Mesenchymal stem cell (in vitro differentiated cells and primary cell): ENCODE results near the gene ETS1.

Experiments
- DNase-seq: peaks from one replicate; pipeline ENCODE4 v3.0.0-alpha.2; 2013
- H2AFZ ChIP-seq: one replicate; pipeline ENCODE4 v1.6.1; 2013; ENCODE audit warnings: low read depth, mild to moderate bottlenecking, control low read depth, inconsistent platforms, low read length, moderate library complexity
- H2AK5ac ChIP-seq: 2 replicates; pipeline ENCODE4 v1.6.1; 2013; ENCODE audit warnings: low read length, moderate library complexity, mild to moderate bottlenecking, inconsistent platforms; ENCODE audit not compliant: severe bottlenecking
- H2BK120ac ChIP-seq: one replicate; pipeline ENCODE4 v1.6.1; 2013; ENCODE audit warnings: low read depth, mild to moderate bottlenecking, inconsistent platforms, low read length, moderate library complexity
- H2BK12ac ChIP-seq, 2 experiments: one replicate each; pipeline ENCODE4 v1.6.1; 2013; ENCODE audit warnings: inconsistent platforms in 2 of 2, low read length in 2 of 2, mild to moderate bottlenecking in 2 of 2, moderate library complexity in 2 of 2, control low read depth in 1 of 2
- H2BK15ac ChIP-seq: one replicate; pipeline ENCODE4 v1.6.1; 2013; ENCODE audit warnings: mild to moderate bottlenecking, low read depth, inconsistent platforms; ENCODE audit not compliant: poor library complexity, severe bottlenecking
- H2BK5ac ChIP-seq: 2 replicates; pipeline ENCODE4 v1.6.1; 2013; ENCODE audit warnings: low read depth, mild to moderate bottlenecking, low read length, control low read depth, inconsistent platforms; ENCODE audit not compliant: poor library complexity, severe bottlenecking
- H3K14ac ChIP-seq, 2 experiments: one replicate each; pipeline ENCODE4 v1.6.1; 2013; ENCODE audit warnings: inconsistent platforms in 2 of 2, low read length in 2 of 2, control low read depth in 1 of 2, mild to moderate bottlenecking in 1 of 2, moderate library complexity in 1 of 2
- H3K18ac ChIP-seq, 2 experiments: one replicate each; pipeline ENCODE4 v1.6.1; 2013; ENCODE audit warnings: inconsistent platforms in 2 of 2, low read length in 2 of 2, control low read depth in 1 of 2, low read depth in 1 of 2, mild to moderate bottlenecking in 1 of 2
- H3K23ac ChIP-seq, 2 experiments: one replicate each; pipeline ENCODE4 v1.6.1; 2013; ENCODE audit warnings: inconsistent platforms in 2 of 2, low read length in 2 of 2, mild to moderate bottlenecking in 2 of 2, moderate library complexity in 2 of 2, control low read depth in 1 of 2
- H3K27ac ChIP-seq: 2 replicates; pipeline ENCODE4 v1.5.1; 2013; ENCODE audit warnings: mild to moderate bottlenecking, moderate library complexity, low read length, control low read depth, inconsistent platforms; ENCODE audit not compliant: poor library complexity, severe bottlenecking
- H3K27me3 ChIP-seq, 2 experiments: 2 replicates each; pipeline versions ENCODE4 v1.6.1 to v1.7.0; 2013; ENCODE audit warnings: low read length in 2 of 2, mild to moderate bottlenecking in 2 of 2, moderate library complexity in 2 of 2, control low read depth in 1 of 2, inconsistent platforms in 1 of 2; ENCODE audit not compliant: control insufficient read depth in 1 of 2, insufficient read depth in 1 of 2
- H3K36me3 ChIP-seq, 2 experiments: 2 replicates each; pipeline versions ENCODE4 v1.6.1 to v1.7.0; 2013; ENCODE audit warnings: low read length in 2 of 2, control low read depth in 1 of 2, inconsistent platforms in 1 of 2, low read depth in 1 of 2, mild to moderate bottlenecking in 1 of 2; ENCODE audit not compliant: insufficient read depth in 2 of 2, control insufficient read depth in 1 of 2
- H3K4ac ChIP-seq, 2 experiments: one replicate each; pipeline ENCODE4 v1.6.1; 2013; ENCODE audit warnings: inconsistent platforms in 2 of 2, low read length in 2 of 2, mild to moderate bottlenecking in 2 of 2, moderate library complexity in 2 of 2, control low read depth in 1 of 2, low read depth in 1 of 2
- H3K4me1 ChIP-seq: 2 replicates; pipeline ENCODE4 v1.6.1; 2013; ENCODE audit warnings: low read depth, low read length, control low read depth; ENCODE audit not compliant: control insufficient read depth, insufficient read depth
- H3K4me2 ChIP-seq: 2 replicates; pipeline ENCODE4 v1.6.1; 2013; ENCODE audit warnings: low read length, mild to moderate bottlenecking, inconsistent platforms; ENCODE audit not compliant: poor library complexity, severe bottlenecking
- H3K4me3 ChIP-seq, 2 experiments: 2 replicates each; pipeline versions ENCODE4 v1.5.1 to v1.7.0; 2013; ENCODE audit warnings: low read length in 2 of 2, mild to moderate bottlenecking in 2 of 2, control low read depth in 1 of 2, low read depth in 1 of 2; ENCODE audit not compliant: insufficient read depth in 1 of 2
- H3K79me1 ChIP-seq: replicated peaks from 2 replicates; pipeline ENCODE4 v1.6.1; 2013; ENCODE audit warnings: mild to moderate bottlenecking, control low read depth, low read length, inconsistent platforms; ENCODE audit not compliant: poor library complexity, severe bottlenecking
- H3K9ac ChIP-seq: 2 replicates; pipeline ENCODE4 v1.7.0; 2013; ENCODE audit warnings: mild to moderate bottlenecking, low read length, moderate library complexity
- H3K9me3 ChIP-seq: 2 replicates; pipeline ENCODE4 v1.7.0; 2013; ENCODE audit warnings: mild to moderate bottlenecking, low read length; ENCODE audit not compliant: control insufficient read depth
- H4K8ac ChIP-seq: one replicate; pipeline ENCODE4 v1.6.1; 2013; ENCODE audit warnings: inconsistent platforms, mild to moderate bottlenecking, low read length, moderate library complexity
- H4K91ac ChIP-seq: one replicate; pipeline ENCODE4 v1.6.1; 2013; ENCODE audit warnings: mild to moderate bottlenecking, low read length, inconsistent platforms
- WGBS: methylation state at CpG from one replicate; pipeline ENCODE4 v1.1.7; 2013; ENCODE audit warnings: mixed read lengths; 5-methylcytosine and 5-hydroxymethylcytosine counted together

ETS1 gene

DNA sequence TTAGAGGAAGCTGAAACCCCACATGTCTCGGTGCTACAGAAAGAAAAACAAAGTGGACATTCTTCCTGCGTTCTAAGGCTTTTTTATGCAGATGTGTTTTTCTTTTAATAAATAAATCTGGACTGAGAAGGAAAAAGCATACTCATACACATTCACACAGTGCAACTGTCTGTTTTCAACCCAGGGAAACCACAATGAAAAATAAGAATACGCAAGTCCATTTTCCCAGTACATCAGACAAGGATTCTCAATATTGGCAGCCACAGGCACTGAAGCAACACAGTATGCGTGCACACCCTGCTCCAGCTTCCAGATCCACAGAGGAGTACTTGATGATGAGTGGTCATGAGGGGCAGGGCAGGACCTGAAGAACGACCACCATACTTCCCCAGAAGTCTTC lies 86.9 kb downstream of the ETS1 start:
- Histone ChIP-seq H3K27ac (peak overlapping the region; percentile 10), H2BK5ac (no peak overlapping the region), H3K36me3 (peaks cover 3 to 5% of the 10 kb centered on the region in 2 experiments), H3K9ac (peak overlapping the region; percentile 67), H3K4me1 (peaks cover 28% of the 10 kb centered on the region), H3K23ac (peak overlapping the region in 1 of 2 experiments; percentile 54), H2AFZ (no peak overlapping the region), H3K4me2 (peak overlapping the region; percentile 20), H3K14ac (peak overlapping the region in 1 of 2 experiments; percentile 88), H2BK15ac (no peak overlapping the region), H2BK12ac (peak overlapping the region in 1 of 2 experiments; percentile 48), H3K4me3 (no peak overlapping the region), H3K4ac (no peak overlapping the region), H3K79me1 (no peaks in the 10 kb centered on the region), H3K27me3 (no peaks in the 10 kb centered on the region), H3K9me3 (no peaks in the 10 kb centered on the region), H2AK5ac (peak overlapping the region; percentile 26), H4K91ac (no peak overlapping the region), H2BK120ac (no peak overlapping the region), H4K8ac (no peak overlapping the region), H3K18ac (peak overlapping the region; percentile 10 to 79)
- WGBS: 71% methylated on average over 4 of the region's 5 CpGs
- DNase-seq: no peak

DNA sequence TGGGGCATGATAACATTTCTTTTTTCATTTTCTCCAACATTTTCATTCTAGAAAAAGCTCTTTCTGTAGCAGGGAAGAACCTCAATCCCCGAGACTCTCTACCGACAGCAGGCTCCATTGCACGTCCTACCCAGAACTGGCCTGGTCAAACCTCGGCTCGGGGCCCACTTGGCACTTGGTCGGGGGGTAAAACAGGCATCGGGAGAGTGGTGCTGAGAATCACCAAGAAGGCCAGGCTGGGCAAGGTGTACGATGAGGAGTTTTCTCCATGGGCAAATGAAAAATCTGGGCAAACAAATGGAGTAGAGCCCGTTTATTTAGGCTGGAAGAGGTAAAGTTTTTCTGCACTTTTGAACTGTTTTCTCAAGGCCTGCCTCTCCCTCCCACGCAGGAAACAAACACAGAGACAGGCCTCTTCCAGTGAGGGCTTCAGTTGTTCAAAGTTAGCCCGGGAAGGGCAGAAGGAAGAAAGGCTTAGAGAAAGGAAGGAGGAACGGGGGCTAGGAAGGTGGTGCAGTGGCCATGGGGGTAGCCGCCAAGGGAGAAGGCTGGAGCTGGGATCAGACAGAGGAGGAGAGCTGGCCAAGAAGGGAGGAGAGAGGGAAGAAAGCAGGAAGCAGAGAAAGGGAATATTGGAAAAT lies 87.6 kb downstream of the ETS1 start:
- H3K18ac ChIP-seq: peak overlapping the region; percentile 67 to 93
- no peaks in the 10 kb centered on the region for H3K9me3 ChIP-seq
- peak overlapping the region; percentile 67 for H3K9ac ChIP-seq
- H3K36me3 ChIP-seq: peaks cover under 1 to 2% of the 10 kb centered on the region in 2 experiments
- peak overlapping the region; percentile 77 for H4K91ac ChIP-seq
- 85% methylated on average over 13 of the region's 13 CpGs for WGBS
- H3K79me1 ChIP-seq: no peaks in the 10 kb centered on the region
- no peak overlapping the region for H3K14ac ChIP-seq
- peak overlapping the region; percentile 48 to 65 for H3K4ac ChIP-seq
- H2BK5ac ChIP-seq: no peak overlapping the region
- H2AFZ ChIP-seq: no peak overlapping the region
- H2AK5ac ChIP-seq: peak overlapping the region; percentile 31
- H3K23ac ChIP-seq: no peak overlapping the region
- H3K27me3 ChIP-seq: no peaks in the 10 kb centered on the region
- no peak for DNase-seq
- H3K27ac ChIP-seq: peak overlapping the region; percentile 18
- peak overlapping the region; percentile 1 for H4K8ac ChIP-seq
- H3K4me1 ChIP-seq: peaks cover 26% of the 10 kb centered on the region
- peak overlapping the region in 1 of 2 experiments; percentile 7 for H3K4me3 ChIP-seq
- H2BK12ac ChIP-seq: peak overlapping the region in 1 of 2 experiments; percentile 45
- H2BK15ac ChIP-seq: peak overlapping the region; percentile 73
- peak overlapping the region; percentile 21 for H2BK120ac ChIP-seq
- H3K4me2 ChIP-seq: no peak overlapping the region

DNA sequence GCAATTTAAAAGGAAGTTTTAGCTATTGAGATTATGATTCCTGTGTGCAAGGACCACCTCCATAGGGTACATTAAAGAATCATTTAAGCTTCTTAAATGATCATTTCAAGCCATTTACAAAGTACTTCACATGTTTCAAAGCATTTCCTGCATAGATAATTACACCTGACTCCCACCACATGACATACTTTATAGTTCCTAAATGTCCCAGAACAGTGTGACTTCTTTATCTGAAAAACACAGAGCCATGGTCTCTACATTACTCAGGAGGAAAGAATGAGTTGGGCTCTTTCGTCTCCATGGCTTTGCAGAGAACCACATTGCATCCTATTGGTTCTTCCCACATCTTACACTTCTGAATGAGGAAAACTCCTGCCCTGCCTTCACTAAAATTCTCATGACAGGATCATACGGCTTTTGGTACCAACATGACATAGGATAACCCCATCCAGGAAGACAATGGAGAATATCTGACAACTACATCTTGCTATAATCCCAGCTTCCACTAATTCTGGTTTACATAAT lies 88.6 kb downstream of the ETS1 start:
- no peaks in the 10 kb centered on the region for H3K9me3 ChIP-seq
- H4K8ac ChIP-seq: no peak overlapping the region
- no peaks in the 10 kb centered on the region for H3K79me1 ChIP-seq
- H3K23ac ChIP-seq: no peak overlapping the region
- H4K91ac ChIP-seq: no peak overlapping the region
- no peak overlapping the region for H3K4me3 ChIP-seq
- H3K4me1 ChIP-seq: peaks cover 24% of the 10 kb centered on the region
- no peak overlapping the region for H3K4me2 ChIP-seq
- no peak overlapping the region for H3K27ac ChIP-seq
- H3K14ac ChIP-seq: no peak overlapping the region
- peaks cover 0 to 2% of the 10 kb centered on the region in 2 experiments for H3K36me3 ChIP-seq
- no peak overlapping the region for H2BK120ac ChIP-seq
- peak; percentile 82 for DNase-seq
- H2AFZ ChIP-seq: no peak overlapping the region
- WGBS: 36% methylated on average over 2 of the region's 2 CpGs
- H3K27me3 ChIP-seq: no peaks in the 10 kb centered on the region
- no peak overlapping the region for H2BK12ac ChIP-seq
- peak overlapping the region; percentile 85 for H3K9ac ChIP-seq
- H2BK5ac ChIP-seq: no peak overlapping the region
- H2BK15ac ChIP-seq: no peak overlapping the region
- H3K18ac ChIP-seq: peak overlapping the region in 1 of 2 experiments; percentile 33
- H2AK5ac ChIP-seq: peak overlapping the region; percentile 45
- no peak overlapping the region for H3K4ac ChIP-seq

DNA sequence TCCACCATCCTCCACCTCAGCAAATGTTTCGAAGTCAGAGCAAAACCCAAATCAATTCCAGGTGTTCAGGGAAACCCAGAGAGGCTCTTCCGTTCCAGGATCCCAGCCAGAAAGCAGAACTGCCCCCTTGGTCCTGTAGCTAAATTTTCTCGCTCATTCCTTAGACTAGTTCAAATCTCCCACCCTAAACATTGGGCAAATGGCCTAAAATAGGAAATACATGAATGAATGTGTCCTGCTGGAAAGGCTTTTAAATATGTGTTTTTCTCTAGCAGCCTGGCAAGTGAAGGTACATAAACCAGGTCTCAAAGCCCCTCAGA lies 89.6 kb downstream of the ETS1 start:
- H3K14ac ChIP-seq: no peak overlapping the region
- H3K79me1 ChIP-seq: no peaks in the 10 kb centered on the region
- H3K23ac ChIP-seq: no peak overlapping the region
- peaks cover 2 to 6% of the 10 kb centered on the region in 2 experiments for H3K36me3 ChIP-seq
- peak overlapping the region; percentile 85 for H3K9ac ChIP-seq
- no peak overlapping the region for H3K18ac ChIP-seq
- no peak for DNase-seq
- no peak overlapping the region for H2BK15ac ChIP-seq
- peak overlapping the region; percentile 80 for H3K4me2 ChIP-seq
- peaks cover 23% of the 10 kb centered on the region for H3K4me1 ChIP-seq
- 38% methylated on average over 2 of the region's 3 CpGs for WGBS
- H3K27me3 ChIP-seq: no peaks in the 10 kb centered on the region
- no peaks in the 10 kb centered on the region for H3K9me3 ChIP-seq
- H3K27ac ChIP-seq: peak overlapping the region; percentile 96
- peak overlapping the region in 1 of 2 experiments; percentile 61 for H3K4me3 ChIP-seq
- H2BK120ac ChIP-seq: no peak overlapping the region
- peak overlapping the region; percentile 80 for H2AK5ac ChIP-seq
- H3K4ac ChIP-seq: peak overlapping the region in 1 of 2 experiments; percentile 40
- peak overlapping the region; percentile 24 for H2BK5ac ChIP-seq
- no peak overlapping the region for H4K8ac ChIP-seq
- no peak overlapping the region for H2AFZ ChIP-seq
- H4K91ac ChIP-seq: no peak overlapping the region
- peak overlapping the region; percentile 14 to 59 for H2BK12ac ChIP-seq
